Measurements from ENCODE around the gene ABCA9. TPM values are rescaled to one million over a fixed set of nuclear protein-coding genes. Genes with fewer than 3 reads are reported as not detected.

The ABCA9 gene
- total and polyA plus RNA-seq, 2 of the 13 experiments (the other 11 are each of a cell fraction or from before 2014, with no cell fraction given) = 0.04 TPM; not detected in 1

- no peak for TF ChIP-seq LBX2 (CRISPR knock-in tag; IDR thresholded peaks at IDR 0.05; ENCODE audit: borderline replicate concordance)
- no peak; the same call in 1 of the 2 replicates for TF ChIP-seq RXRA (CRISPR knock-in tag; IDR thresholded peaks at IDR 0.05)
- 0 out of 2 replicates have a peak, but pooled peaks have one; percentile 53 for TF ChIP-seq ZNF414 (CRISPR knock-in tag; IDR thresholded peaks at IDR 0.05)
- no peak for TF ChIP-seq ZNF496 (CRISPR knock-in tag; IDR thresholded peaks at IDR 0.05; ENCODE audit: insufficient replicate concordance)
- no peak for TF ChIP-seq ZNF430 (CRISPR knock-in tag; IDR thresholded peaks at IDR 0.05)
- TF ChIP-seq KDM2A (CRISPR knock-in tag; IDR thresholded peaks at IDR 0.05; ENCODE audit: borderline replicate concordance, low read depth) = peak; percentile 45; the same call in 1 of the 2 replicates
- no peak for TF ChIP-seq ZNF234 (CRISPR knock-in tag; conservative IDR thresholded peaks at IDR 0.05)
- TF ChIP-seq ZNF839 (CRISPR knock-in tag; IDR thresholded peaks at IDR 0.05; ENCODE audit: borderline replicate concordance) = no peak
- TF ChIP-seq RAD21 (CRISPR knock-in tag; IDR thresholded peaks at IDR 0.05) = peak; percentile 42; the same call in 1 of the 2 replicates
- no peak for TF ChIP-seq ETS1 (CRISPR knock-in tag; IDR thresholded peaks at IDR 0.05)
- no peak for TF ChIP-seq TOPORS (CRISPR knock-in tag; IDR thresholded peaks at IDR 0.05)
- TF ChIP-seq ZEB1 (IDR thresholded peaks at IDR 0.05; ENCODE audit: insufficient replicate concordance, low read depth) = no peak
- TF ChIP-seq ZNF576 (CRISPR knock-in tag; IDR thresholded peaks at IDR 0.05) = no peak
- no peak for TF ChIP-seq TCF12 (IDR thresholded peaks at IDR 0.05)
- no peak for TF ChIP-seq TCF12 (CRISPR knock-in tag; IDR thresholded peaks at IDR 0.05)
- TF ChIP-seq ZNF704 (CRISPR knock-in tag; IDR thresholded peaks at IDR 0.05; ENCODE audit: borderline replicate concordance) = no peak
- no peak for TF ChIP-seq ZNF326 (CRISPR knock-in tag; IDR thresholded peaks at IDR 0.05; ENCODE audit: borderline replicate concordance)
- peak; percentile 60; the same call in 1 of the 2 replicates for TF ChIP-seq ZNF598 (CRISPR knock-in tag; IDR thresholded peaks at IDR 0.05; ENCODE audit: borderline replicate concordance)
- no peak for TF ChIP-seq ZNF460 (CRISPR knock-in tag; IDR thresholded peaks at IDR 0.05; ENCODE audit: borderline replicate concordance)
- no peak for TF ChIP-seq ZGPAT (CRISPR knock-in tag; IDR thresholded peaks at IDR 0.05)
- TF ChIP-seq ZBTB49 (CRISPR knock-in tag; IDR thresholded peaks at IDR 0.05; ENCODE audit: borderline replicate concordance) = no peak
- TF ChIP-seq JARID2 (CRISPR knock-in tag; IDR thresholded peaks at IDR 0.05; ENCODE audit: insufficient replicate concordance) = no peak
Observed at GRCh38 chr17:69084911-69085310, 24.2 kb upstream of the ABCA9 start (continued).
